H9 (cell line): ENCODE data around the gene LRMDA. TPM values are rescaled to one million over a fixed set of nuclear protein-coding genes. Genes with fewer than 3 reads are reported as not detected.

ENCODE experiments used
- DNase-seq: peaks from one replicate; pipeline ENCODE4 v3.0.0-alpha.2; 2017
- H2AFZ ChIP-seq: one replicate; pipeline ENCODE4 v1.6.1; 2013; ENCODE audit warnings: mild to moderate bottlenecking, low read length, control low read depth, moderate library complexity
- H2AK5ac ChIP-seq: 2 replicates; pipeline ENCODE4 v1.6.1; 2013; ENCODE audit warnings: low read length, control low read depth, mixed read lengths; ENCODE audit not compliant: insufficient read length
- H2BK120ac ChIP-seq: one replicate; pipeline ENCODE4 v1.6.1; 2013; ENCODE audit warnings: low read depth, mild to moderate bottlenecking, low read length, control low read depth, inconsistent platforms; ENCODE audit not compliant: poor library complexity, severe bottlenecking
- H2BK12ac ChIP-seq: 2 replicates; pipeline ENCODE4 v1.6.1; 2013; ENCODE audit warnings: low read length, control low read depth, mixed read lengths, low read depth; ENCODE audit not compliant: insufficient read length
- H2BK15ac ChIP-seq: 2 replicates; pipeline ENCODE4 v1.6.1; 2013; ENCODE audit warnings: low read depth, low read length, control low read depth
- H2BK20ac ChIP-seq: one replicate; pipeline ENCODE4 v1.6.1; 2013; ENCODE audit warnings: low read depth, mild to moderate bottlenecking, low read length, control low read depth, inconsistent platforms; ENCODE audit not compliant: poor library complexity, severe bottlenecking
- H2BK5ac ChIP-seq: 2 replicates; pipeline ENCODE4 v1.6.1; 2013; ENCODE audit warnings: low read length, control low read depth, mixed read lengths; ENCODE audit not compliant: insufficient read length
- H3K14ac ChIP-seq: 2 replicates; pipeline ENCODE4 v1.6.1; 2013; ENCODE audit warnings: low read length, control low read depth; ENCODE audit not compliant: insufficient read depth
- H3K18ac ChIP-seq: 2 replicates; pipeline ENCODE4 v1.6.1; 2013; ENCODE audit warnings: low read depth, mild to moderate bottlenecking, mixed read lengths, low read length, control low read depth; ENCODE audit not compliant: insufficient read length
- H3K23ac ChIP-seq: 2 replicates; pipeline ENCODE4 v1.6.1; 2013; ENCODE audit warnings: low read length, control low read depth, mixed read lengths, low read depth; ENCODE audit not compliant: insufficient read length
- H3K23me2 ChIP-seq: 2 replicates; pipeline ENCODE4 v1.6.1; 2013; ENCODE audit warnings: low read depth, mild to moderate bottlenecking, mixed read lengths, low read length, control low read depth; ENCODE audit not compliant: insufficient read length, poor library complexity, severe bottlenecking
- H3K27ac ChIP-seq: 2 replicates; pipeline ENCODE4 v1.5.1; 2013; ENCODE audit warnings: low read length, control low read depth, mixed read lengths, low read depth; ENCODE audit not compliant: insufficient read length
- H3K27me3 ChIP-seq: 2 replicates; pipeline ENCODE4 v1.6.1; 2013; ENCODE audit warnings: low read length, control low read depth, inconsistent platforms; ENCODE audit not compliant: insufficient read depth
- H3K4ac ChIP-seq: 2 replicates; pipeline ENCODE4 v1.6.1; 2013; ENCODE audit warnings: low read depth, mild to moderate bottlenecking, control low read depth, inconsistent platforms, low read length, moderate library complexity
- H3K4me1 ChIP-seq: 2 replicates; pipeline ENCODE4 v1.6.1; 2013; ENCODE audit warnings: low read length, control low read depth, inconsistent platforms; ENCODE audit not compliant: insufficient read depth
- H3K4me2 ChIP-seq: 2 replicates; pipeline ENCODE4 v1.6.1; 2013; ENCODE audit warnings: low read length, control low read depth, mixed read lengths; ENCODE audit not compliant: insufficient read length, insufficient read depth
- H3K56ac ChIP-seq: 2 replicates; pipeline ENCODE4 v1.6.1; 2013; ENCODE audit warnings: low read depth, mild to moderate bottlenecking, mixed read lengths, low read length, control low read depth; ENCODE audit not compliant: insufficient read length
- H3K79me1 ChIP-seq: 2 replicates; pipeline ENCODE4 v1.6.1; 2013; ENCODE audit warnings: low read depth, mild to moderate bottlenecking, moderate library complexity, low read length, control low read depth, inconsistent platforms; ENCODE audit not compliant: insufficient read depth, poor library complexity, severe bottlenecking
- H3K79me2 ChIP-seq: 2 replicates; pipeline ENCODE4 v1.6.1; 2013; ENCODE audit warnings: low read length, control low read depth, inconsistent platforms; ENCODE audit not compliant: insufficient read depth
- H3K9ac ChIP-seq: 2 replicates; pipeline ENCODE4 v1.6.1; 2013; ENCODE audit warnings: low read length, control low read depth, mixed read lengths; ENCODE audit not compliant: insufficient read length; ENCODE audit errors: extremely low read depth
- H3K9me3 ChIP-seq: one replicate; pipeline ENCODE4 v1.6.1; 2013; ENCODE audit warnings: low read depth, low read length, inconsistent platforms; ENCODE audit not compliant: control insufficient read depth
- H3T11ph ChIP-seq: one replicate; pipeline ENCODE4 v1.6.1; 2013; ENCODE audit warnings: mild to moderate bottlenecking, low read length, control low read depth, inconsistent platforms
- H4K20me1 ChIP-seq: one replicate; pipeline ENCODE4 v1.6.1; 2013; ENCODE audit not compliant: control insufficient read depth, insufficient read length, insufficient read depth
- H4K5ac ChIP-seq: 2 replicates; pipeline ENCODE4 v1.6.1; 2013; ENCODE audit warnings: low read depth, mild to moderate bottlenecking, mixed read lengths, low read length, control low read depth; ENCODE audit not compliant: insufficient read length
- H4K8ac ChIP-seq: replicated peaks from 2 replicates; pipeline ENCODE4 v1.6.1; 2013; ENCODE audit warnings: low read length, control low read depth, mixed read lengths, low read depth; ENCODE audit not compliant: insufficient read length
- H4K91ac ChIP-seq: 2 replicates; pipeline ENCODE4 v1.6.1; 2013; ENCODE audit warnings: low read depth, mild to moderate bottlenecking, moderate library complexity, mixed read lengths, low read length, control low read depth; ENCODE audit not compliant: insufficient read length
- H3K27ac Mint-ChIP-seq, 3 experiments: 2 replicates in 2 of 3; 3 replicates in 1 of 3; pipeline ENCODE4 v1.8.0; 2020 to 2021; ENCODE audit warnings: mixed read lengths in 3 of 3, mild to moderate bottlenecking in 1 of 3, moderate library complexity in 1 of 3
- H3K27me3 Mint-ChIP-seq: 2 replicates; pipeline ENCODE4 v1.8.0; 2021; ENCODE audit warnings: low read depth, mild to moderate bottlenecking, moderate library complexity, mixed read lengths
- H3K36me3 Mint-ChIP-seq, 3 experiments: 2 replicates in 2 of 3; 3 replicates in 1 of 3; pipeline ENCODE4 v1.8.0; 2020 to 2021; ENCODE audit warnings: low read depth in 3 of 3, mixed read lengths in 3 of 3; ENCODE audit not compliant: insufficient read depth in 1 of 3
- H3K4me1 Mint-ChIP-seq, 2 experiments: 2 replicates each; pipeline ENCODE4 v1.8.0; 2020; ENCODE audit warnings: mixed read lengths in 2 of 2
- H3K4me3 Mint-ChIP-seq, 2 experiments: 2 replicates in 1 of 2; 3 replicates in 1 of 2; pipeline ENCODE4 v1.8.0; 2020 to 2021; ENCODE audit warnings: mild to moderate bottlenecking in 2 of 2, mixed read lengths in 2 of 2, moderate library complexity in 1 of 2
- H3K9me3 Mint-ChIP-seq, 2 experiments: 2 replicates in 1 of 2; 3 replicates in 1 of 2; pipeline ENCODE4 v1.8.0; 2020; ENCODE audit warnings: mild to moderate bottlenecking in 2 of 2, mixed read lengths in 2 of 2, moderate library complexity in 1 of 2
- WGBS: extraction: QIAGEN DNeasy Blood & Tissue Kit; methylation state at CpG from one replicate; pipeline ENCODE4 v1.1.7; 2013; ENCODE audit warnings: missing lambda C conversion rate, low lambda C conversion rate, mixed read lengths; ENCODE audit not compliant: insufficient read length; ENCODE audit errors: extremely low coverage; 5-methylcytosine and 5-hydroxymethylcytosine counted together
- total RNA-seq: library from RNA; stranded (reverse); gene quantifications from 2 replicates; pipeline ENCODE4 v1.2.1, GENCODE V29; 2021
- TF ChIP-seq, protein P1 (sequence below): fragments of 200-600 bp; sonication (generic); conservative IDR thresholded peaks from 3 replicates; pipeline ENCODE4 v1.8.0; 2021; ENCODE audit warnings: antibody characterized with exemption, mild to moderate bottlenecking

Gene LRMDA
- total RNA-seq, 1 experiment from 2014 or later = 1.8 TPM

DNA sequence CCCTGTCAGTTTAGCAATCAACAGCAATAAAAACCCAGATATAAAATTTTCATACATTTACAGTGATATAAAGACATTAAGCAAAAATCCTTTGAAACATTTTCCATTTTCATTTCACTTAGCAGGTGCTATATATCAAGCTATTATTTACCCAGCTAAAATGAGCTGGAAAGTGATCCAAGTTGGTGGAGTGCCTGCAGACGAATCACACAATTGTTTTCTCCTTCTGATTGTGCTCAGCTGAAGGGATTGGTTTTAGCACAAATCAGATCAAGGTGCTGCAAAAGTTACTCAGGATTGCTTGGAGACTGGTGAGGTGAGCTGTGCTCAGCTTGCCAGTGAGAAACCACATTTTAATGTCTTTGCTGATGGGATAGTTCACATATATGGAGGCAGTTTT lies 138.1 kb downstream of the LRMDA start:
- Histone ChIP-seq H3K4ac (no peak overlapping the region), H3K23me2 (no peaks in the 10 kb centered on the region), H4K8ac (no peak overlapping the region), H2AK5ac (no peak overlapping the region), H3K4me2 (no peak overlapping the region), H2BK120ac (no peak overlapping the region), H3K18ac (no peak overlapping the region), H3K27ac (no peak overlapping the region), H3K27me3 (no peaks in the 10 kb centered on the region), H2BK15ac (no peak overlapping the region), H3K9ac (no peak overlapping the region), H2BK5ac (no peak overlapping the region), H3K79me1 (no peaks in the 10 kb centered on the region), H3K14ac (no peak overlapping the region), H2AFZ (no peak overlapping the region), H2BK20ac (no peak overlapping the region), H3K4me1 (no peaks in the 10 kb centered on the region; the same call in 1 of the 2 replicates), H4K5ac (no peak overlapping the region), H2BK12ac (no peak overlapping the region), H3K56ac (no peak overlapping the region), H3K23ac (no peak overlapping the region), H3T11ph (no peak overlapping the region), H4K20me1 (no peaks in the 10 kb centered on the region), H4K91ac (no peak overlapping the region), H3K79me2 (no peaks in the 10 kb centered on the region), H3K9me3 (peaks cover 9% of the 10 kb centered on the region)
- TF ChIP-seq, protein P1, sequence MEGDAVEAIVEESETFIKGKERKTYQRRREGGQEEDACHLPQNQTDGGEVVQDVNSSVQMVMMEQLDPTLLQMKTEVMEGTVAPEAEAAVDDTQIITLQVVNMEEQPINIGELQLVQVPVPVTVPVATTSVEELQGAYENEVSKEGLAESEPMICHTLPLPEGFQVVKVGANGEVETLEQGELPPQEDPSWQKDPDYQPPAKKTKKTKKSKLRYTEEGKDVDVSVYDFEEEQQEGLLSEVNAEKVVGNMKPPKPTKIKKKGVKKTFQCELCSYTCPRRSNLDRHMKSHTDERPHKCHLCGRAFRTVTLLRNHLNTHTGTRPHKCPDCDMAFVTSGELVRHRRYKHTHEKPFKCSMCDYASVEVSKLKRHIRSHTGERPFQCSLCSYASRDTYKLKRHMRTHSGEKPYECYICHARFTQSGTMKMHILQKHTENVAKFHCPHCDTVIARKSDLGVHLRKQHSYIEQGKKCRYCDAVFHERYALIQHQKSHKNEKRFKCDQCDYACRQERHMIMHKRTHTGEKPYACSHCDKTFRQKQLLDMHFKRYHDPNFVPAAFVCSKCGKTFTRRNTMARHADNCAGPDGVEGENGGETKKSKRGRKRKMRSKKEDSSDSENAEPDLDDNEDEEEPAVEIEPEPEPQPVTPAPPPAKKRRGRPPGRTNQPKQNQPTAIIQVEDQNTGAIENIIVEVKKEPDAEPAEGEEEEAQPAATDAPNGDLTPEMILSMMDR = no peak
- no peak overlapping the region for H3K4me3 Mint-ChIP-seq
- no CpG with 5 or more reads among the region's 1 CpG for WGBS
- peaks cover 0 to 4% of the 10 kb centered on the region in 2 experiments; a peak in 2 of 4 replicates for H3K4me1 Mint-ChIP-seq
- H3K27ac Mint-ChIP-seq = no peak overlapping the region
- peaks cover 43 to 57% of the 10 kb centered on the region in 2 experiments for H3K9me3 Mint-ChIP-seq
- H3K36me3 Mint-ChIP-seq = peaks cover 11 to 31% (median 19%) of the 10 kb centered on the region in 3 experiments
- no peak for DNase-seq
- H3K27me3 Mint-ChIP-seq = peaks cover 7% of the 10 kb centered on the region
